Measurements from ENCODE around the gene MAN1A1. TPM values are rescaled to one million over a fixed set of nuclear protein-coding genes. Genes with fewer than 3 reads are reported as not detected.

Gene MAN1A1
- total RNA-seq, 1 experiment from 2014 or later = 19.0 TPM

DNA sequence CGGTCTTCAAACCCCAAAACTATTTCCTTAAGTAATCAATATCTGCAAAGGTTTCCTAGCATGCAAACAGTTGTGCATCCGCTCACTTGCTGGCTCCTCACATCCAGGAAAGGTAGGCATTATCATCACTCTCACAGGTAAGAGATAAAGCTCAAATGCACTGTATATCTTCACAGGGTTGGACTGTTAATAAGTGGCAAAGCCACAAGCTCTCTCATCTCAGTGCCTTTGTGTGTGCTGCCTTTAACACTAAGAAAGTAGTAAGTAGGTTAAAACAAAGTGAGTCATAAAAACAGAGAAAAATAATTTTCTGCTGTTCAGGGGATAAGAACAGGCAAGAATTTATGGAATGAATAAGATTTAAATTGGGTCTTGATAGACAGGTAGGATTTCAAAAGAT, 21.3 kb downstream of the MAN1A1 start:
- Histone ChIP-seq H3K4me2 (ENCODE audit: low read length) (no peak overlapping the region), H2AFZ (ENCODE audit: low read length) (no peak overlapping the region), H3K4me3 (ENCODE audit: low read length) (no peak overlapping the region), H4K20me1 (ENCODE audit: low read length) (no peaks in the 10 kb centered on the region), H3F3A (ENCODE audit: low read length, unreplicated experiment) (no peaks in the 10 kb centered on the region), H3K9me3 (ENCODE audit: low read length) (no peaks in the 10 kb centered on the region), H3K79me2 (ENCODE audit: low read length) (no peaks in the 10 kb centered on the region), H3K4me1 (ENCODE audit: insufficient read depth, low read length) (peaks cover 7% of the 10 kb centered on the region), H3K36me3 (ENCODE audit: low read depth, low read length) (no peaks in the 10 kb centered on the region), H3K9me2 (replicated peaks; ENCODE audit: low read length) (no peaks in the 10 kb centered on the region), H3K27ac (ENCODE audit: low read length) (no peak overlapping the region), H3K9ac (ENCODE audit: low read length) (no peak overlapping the region), H3K27me3 (ENCODE audit: low read length) (no peaks in the 10 kb centered on the region)
- ChIA-PET POLR2A (ENCODE audit: unreplicated experiment) (no interaction called here), CTCF (no interaction called here)
- DNase-seq = no peak
- intact Hi-C loops (cut with micrococcal nuclease) = no loop called here
- BruUV-seq (replicated peaks) = no TSS peak
- TF ChIP-seq, protein P1, sequence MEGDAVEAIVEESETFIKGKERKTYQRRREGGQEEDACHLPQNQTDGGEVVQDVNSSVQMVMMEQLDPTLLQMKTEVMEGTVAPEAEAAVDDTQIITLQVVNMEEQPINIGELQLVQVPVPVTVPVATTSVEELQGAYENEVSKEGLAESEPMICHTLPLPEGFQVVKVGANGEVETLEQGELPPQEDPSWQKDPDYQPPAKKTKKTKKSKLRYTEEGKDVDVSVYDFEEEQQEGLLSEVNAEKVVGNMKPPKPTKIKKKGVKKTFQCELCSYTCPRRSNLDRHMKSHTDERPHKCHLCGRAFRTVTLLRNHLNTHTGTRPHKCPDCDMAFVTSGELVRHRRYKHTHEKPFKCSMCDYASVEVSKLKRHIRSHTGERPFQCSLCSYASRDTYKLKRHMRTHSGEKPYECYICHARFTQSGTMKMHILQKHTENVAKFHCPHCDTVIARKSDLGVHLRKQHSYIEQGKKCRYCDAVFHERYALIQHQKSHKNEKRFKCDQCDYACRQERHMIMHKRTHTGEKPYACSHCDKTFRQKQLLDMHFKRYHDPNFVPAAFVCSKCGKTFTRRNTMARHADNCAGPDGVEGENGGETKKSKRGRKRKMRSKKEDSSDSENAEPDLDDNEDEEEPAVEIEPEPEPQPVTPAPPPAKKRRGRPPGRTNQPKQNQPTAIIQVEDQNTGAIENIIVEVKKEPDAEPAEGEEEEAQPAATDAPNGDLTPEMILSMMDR (conservative IDR thresholded peaks at IDR 0.05; ENCODE audit: low read depth, low read length) = no peak
- TF ChIP-seq EZH2 (IDR thresholded peaks at IDR 0.05; ENCODE audit: low read length, unreplicated experiment) = no peak
- no peak for TF ChIP-seq EZH2phosphoT487 (IDR thresholded peaks at IDR 0.05; ENCODE audit: borderline replicate concordance, low read length)
- no peak for ATAC-seq

DNA sequence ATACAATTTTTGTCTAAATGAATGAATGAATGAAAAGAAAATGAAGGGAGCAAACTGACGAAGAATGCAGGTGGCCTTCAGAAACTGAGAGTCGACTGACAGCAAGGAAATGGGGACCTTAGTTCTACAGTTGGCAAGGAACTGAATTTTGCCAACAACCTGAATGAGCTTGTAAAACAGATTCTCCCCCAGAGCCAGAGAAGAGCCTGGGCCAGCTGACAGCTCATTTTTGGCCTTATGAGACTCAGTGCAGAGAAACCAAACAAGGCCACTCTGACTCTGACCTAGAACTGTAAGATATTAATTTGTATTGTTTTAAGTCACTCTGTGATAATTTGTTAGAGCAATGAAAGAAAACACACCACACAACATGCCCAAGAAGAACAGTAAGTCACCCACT, 21.8 kb downstream of the MAN1A1 start:
- no peak overlapping the region for H3K4me3 ChIP-seq (ENCODE audit: low read length)
- H3K27me3 ChIP-seq (ENCODE audit: low read length) = no peaks in the 10 kb centered on the region
- H3K4me2 ChIP-seq (ENCODE audit: low read length) = no peak overlapping the region
- DNase-seq = no peak
- H3K27ac ChIP-seq (ENCODE audit: low read length) = no peak overlapping the region
- no peak overlapping the region for H2AFZ ChIP-seq (ENCODE audit: low read length)
- H3K9ac ChIP-seq (ENCODE audit: low read length) = no peak overlapping the region
- H4K20me1 ChIP-seq (ENCODE audit: low read length) = no peaks in the 10 kb centered on the region
- H3K79me2 ChIP-seq (ENCODE audit: low read length) = no peaks in the 10 kb centered on the region
- no TSS peak for BruUV-seq (replicated peaks)
- H3K9me2 ChIP-seq (replicated peaks; ENCODE audit: low read length) = no peaks in the 10 kb centered on the region
- intact Hi-C loops (cut with micrococcal nuclease) = no loop called here
- H3K36me3 ChIP-seq (ENCODE audit: low read depth, low read length) = no peaks in the 10 kb centered on the region
- POLR2A ChIA-PET (ENCODE audit: unreplicated experiment) = no interaction called here
- no peaks in the 10 kb centered on the region for H3K9me3 ChIP-seq (ENCODE audit: low read length)
- no peaks in the 10 kb centered on the region for H3F3A ChIP-seq (ENCODE audit: low read length, unreplicated experiment)
- CTCF ChIA-PET = no interaction called here
- ATAC-seq = no peak
- peaks cover 7% of the 10 kb centered on the region for H3K4me1 ChIP-seq (ENCODE audit: insufficient read depth, low read length)
- TF ChIP-seq EZH2 (IDR thresholded peaks at IDR 0.05; ENCODE audit: low read length, unreplicated experiment) = no peak
- TF ChIP-seq, protein P1 (conservative IDR thresholded peaks at IDR 0.05; ENCODE audit: low read depth, low read length) = no peak
- no peak for TF ChIP-seq EZH2phosphoT487 (IDR thresholded peaks at IDR 0.05; ENCODE audit: borderline replicate concordance, low read length)

- no peak overlapping the region for H2AFZ ChIP-seq (ENCODE audit: low read length)
- TF ChIP-seq EZH2phosphoT487 (IDR thresholded peaks at IDR 0.05; ENCODE audit: borderline replicate concordance, low read length) = no peak
- TF ChIP-seq, protein P1 (conservative IDR thresholded peaks at IDR 0.05; ENCODE audit: low read depth, low read length) = no peak
- TF ChIP-seq EZH2 (IDR thresholded peaks at IDR 0.05; ENCODE audit: low read length, unreplicated experiment) = no peak
- BruUV-seq (replicated peaks) = no TSS peak
- ChIA-PET CTCF (no interaction called here), POLR2A (ENCODE audit: unreplicated experiment) (no interaction called here)
- H3K9me3 ChIP-seq (ENCODE audit: low read length) = no peaks in the 10 kb centered on the region
- no peak overlapping the region for H3K9ac ChIP-seq (ENCODE audit: low read length)
- no peaks in the 10 kb centered on the region for H4K20me1 ChIP-seq (ENCODE audit: low read length)
- H3K36me3 ChIP-seq (ENCODE audit: low read depth, low read length) = no peaks in the 10 kb centered on the region
- H3F3A ChIP-seq (ENCODE audit: low read length, unreplicated experiment) = no peaks in the 10 kb centered on the region
- no peak for DNase-seq
- H3K4me1 ChIP-seq (ENCODE audit: insufficient read depth, low read length) = peaks cover 7% of the 10 kb centered on the region
- no peaks in the 10 kb centered on the region for H3K79me2 ChIP-seq (ENCODE audit: low read length)
- no peak overlapping the region for H3K4me3 ChIP-seq (ENCODE audit: low read length)
- H3K27me3 ChIP-seq (ENCODE audit: low read length) = no peaks in the 10 kb centered on the region
- H3K27ac ChIP-seq (ENCODE audit: low read length) = no peak overlapping the region
- no peak overlapping the region for H3K4me2 ChIP-seq (ENCODE audit: low read length)
- intact Hi-C loops (cut with micrococcal nuclease) = no loop called here
- no peaks in the 10 kb centered on the region for H3K9me2 ChIP-seq (replicated peaks; ENCODE audit: low read length)
- ATAC-seq = no peak
Observed at GRCh38 chr6:119326291-119327005, 23.1 kb downstream of the MAN1A1 start.

All from PC-3 (cell line).